D341Med (cell line): ENCODE data around the gene WDR55.
"Not testable (repeated sequence)": the region's sequence is repeated elsewhere in the genome, so short reads cannot be mapped to it uniquely, and the experiment has no call there.

ENCODE experiments used
- DNase-seq: peaks from one replicate; pipeline ENCODE4 v3.0.0; 2012; ENCODE audit warnings: low spot score

The WDR55 gene

GRCh38 chr5:140658870-140659269, 5.8 kb upstream of the WDR55 start:
- DNase-seq, result no peak

- not testable (repeated sequence) for DNase-seq
Observed at GRCh38 chr5:140660371-140660770, 4.3 kb upstream of the WDR55 start.

DNA sequence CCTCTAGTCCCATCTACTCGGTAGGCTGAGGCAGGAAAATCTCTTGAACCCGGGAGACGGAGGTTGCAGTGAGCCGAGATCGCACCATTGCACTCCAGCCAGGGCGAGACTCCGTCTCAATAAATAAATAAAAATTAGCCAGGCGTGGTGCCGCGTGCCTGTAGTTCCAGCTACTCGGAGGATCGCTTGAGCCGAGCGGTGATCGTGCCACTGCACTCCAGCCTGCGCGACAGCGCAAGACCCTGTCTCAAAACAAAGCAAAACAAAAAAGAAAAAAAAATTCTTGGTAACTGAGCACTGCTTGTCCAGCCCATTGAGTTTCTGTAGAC, 710 bp upstream of the WDR55 start:
- no peak for DNase-seq

DNA sequence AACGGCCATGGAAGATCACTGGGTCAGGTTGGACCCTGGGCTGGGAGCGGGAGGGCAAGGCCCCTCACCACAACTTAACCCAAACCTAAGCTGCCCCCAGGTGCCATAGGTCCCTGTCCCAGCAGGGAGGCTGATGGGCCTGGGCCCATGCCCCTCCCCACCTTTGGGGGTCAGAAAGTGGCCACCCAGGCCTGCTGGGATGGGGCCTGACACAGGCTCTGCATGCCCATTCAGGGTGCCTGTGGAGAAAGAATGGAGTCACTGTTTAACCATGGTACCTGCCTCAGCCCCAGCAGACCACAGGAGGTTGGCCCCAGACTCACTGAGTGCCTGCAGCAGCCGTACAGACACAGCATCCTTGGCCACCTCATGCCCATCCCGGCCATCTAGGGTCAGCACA, 6.3 kb downstream of the WDR55 start:
- not testable (repeated sequence) for DNase-seq

GRCh38 chr5:140671472-140672125, 6.9 kb downstream of the WDR55 start:
- no peak for DNase-seq

- no peak for DNase-seq
Observed at GRCh38 chr5:140672455-140673186, 7.9 kb downstream of the WDR55 start.

DNA sequence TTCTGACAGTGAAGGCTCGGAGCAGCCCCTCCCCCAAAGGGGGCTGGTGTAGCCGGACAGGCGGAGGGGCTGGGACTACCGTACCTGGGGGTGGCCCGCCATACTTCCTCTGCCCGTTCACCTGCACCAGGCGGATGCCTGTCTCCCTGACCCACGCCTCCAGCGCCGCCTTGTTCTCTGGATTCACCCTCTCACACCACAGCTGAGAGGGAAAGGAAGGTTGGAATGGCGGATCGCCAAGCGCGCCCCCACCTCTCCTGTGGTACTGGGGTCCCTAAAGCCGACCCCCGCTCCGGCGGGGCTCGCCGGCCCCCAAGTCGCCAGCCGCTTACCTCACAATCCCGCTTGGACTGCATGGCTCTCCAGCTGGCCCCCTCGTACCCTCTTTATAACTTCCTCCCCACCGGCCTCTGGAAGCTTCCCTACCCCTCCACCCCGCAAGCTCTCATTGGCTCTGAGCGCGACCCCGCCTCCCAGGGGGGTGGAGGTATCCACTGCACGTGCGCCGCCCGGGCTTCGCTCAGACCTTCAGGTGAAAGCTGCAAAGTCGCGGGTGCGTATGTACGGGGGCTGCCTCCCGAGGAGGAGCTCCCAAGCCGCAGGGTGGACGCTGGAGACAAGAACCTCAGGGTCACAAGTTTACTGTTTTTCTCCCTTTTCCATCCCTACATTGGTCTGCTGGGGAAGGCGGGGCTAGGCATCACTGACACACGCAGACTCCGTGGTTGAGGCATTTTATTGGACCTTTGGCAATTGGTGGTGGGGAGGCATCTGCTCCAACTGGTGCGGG, 8.7 kb downstream of the WDR55 start, which contains the start of gene DND1:
DND1 (minus strand) TSS at position 390 of the 790 bp plus-strand sequence; CDS start at position 356, 34 bp downstream.
- DNase-seq, result no peak

DNA sequence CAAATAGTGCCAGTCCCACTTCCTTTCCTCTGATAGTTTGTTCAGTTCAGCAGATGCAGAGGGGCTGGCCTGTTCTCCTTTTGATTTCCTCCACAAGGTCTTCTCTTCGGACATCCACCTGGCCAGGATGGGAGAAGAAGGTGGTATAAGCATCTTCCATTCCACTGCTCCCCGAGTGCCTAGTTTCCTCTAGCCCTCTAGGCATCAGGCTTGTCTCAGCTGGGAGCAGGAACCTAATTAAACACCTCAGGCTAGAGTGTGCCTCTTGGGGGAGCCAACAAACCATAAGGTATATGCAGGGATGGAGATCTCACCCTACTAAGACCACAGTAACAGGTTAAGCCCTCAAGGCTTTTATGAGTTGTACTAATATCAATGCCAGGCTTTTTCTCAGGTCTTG, 9.5 kb downstream of the WDR55 start:
- DNase-seq, result no peak

DNA sequence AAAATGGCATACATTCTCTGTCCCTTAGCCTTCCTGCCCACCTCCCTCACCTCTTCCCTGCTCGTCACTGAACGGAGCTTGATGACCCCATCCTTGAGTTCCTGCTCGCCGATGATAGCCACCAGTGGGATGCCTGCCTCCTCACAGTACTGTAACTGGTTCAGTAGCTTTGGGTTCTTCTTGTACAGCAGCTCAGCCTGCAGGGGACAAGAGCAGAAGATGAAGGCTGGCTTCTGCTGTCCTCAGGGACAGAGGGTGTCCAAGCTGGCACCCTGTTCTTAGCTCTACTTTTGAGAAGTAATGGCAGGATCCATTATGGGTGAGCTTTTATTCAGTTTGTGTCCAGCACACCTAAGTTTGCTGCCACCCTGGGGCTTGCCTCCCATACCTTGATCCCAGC, 9.9 kb downstream of the WDR55 start:
- DNase-seq, result no peak

- DNase-seq, result no peak
Observed at GRCh38 chr5:140677947-140678346, 13.2 kb downstream of the WDR55 start.

DNA sequence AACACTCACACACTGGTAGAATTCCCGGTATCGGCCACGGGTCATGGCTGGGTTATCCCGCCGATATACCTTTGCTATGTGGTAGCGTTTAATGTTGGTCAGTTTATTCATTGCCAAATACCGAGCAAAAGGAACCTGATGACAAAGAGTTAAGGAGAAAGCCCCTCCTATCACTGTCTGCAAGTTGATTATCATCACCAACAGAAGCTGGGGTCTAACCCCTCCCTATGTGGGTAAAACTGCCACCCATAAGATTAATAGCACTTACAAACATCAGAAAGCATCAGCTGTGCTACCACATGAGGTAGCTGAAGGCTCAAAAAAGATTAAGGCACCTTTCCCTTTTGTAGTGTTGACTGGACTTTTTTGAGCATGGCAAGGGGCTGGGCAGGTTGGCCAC, 14.3 kb downstream of the WDR55 start:
- DNase-seq, result no peak

GRCh38 chr5:140690376-140690932, 25.8 kb downstream of the WDR55 start:
- DNase-seq, result no peak

GRCh38 chr5:140690941-140691924, 26.5 kb downstream of the WDR55 start, which contains the start of the genes HARS1 and HARS2:
HARS1 (minus strand) TSS chr5:140691370; CDS start chr5:140691304, 66 bp downstream.
HARS2 (plus strand) TSS chr5:140691455; CDS start chr5:140691649, 194 bp downstream.
- peak; percentile 92 for DNase-seq

DNA sequence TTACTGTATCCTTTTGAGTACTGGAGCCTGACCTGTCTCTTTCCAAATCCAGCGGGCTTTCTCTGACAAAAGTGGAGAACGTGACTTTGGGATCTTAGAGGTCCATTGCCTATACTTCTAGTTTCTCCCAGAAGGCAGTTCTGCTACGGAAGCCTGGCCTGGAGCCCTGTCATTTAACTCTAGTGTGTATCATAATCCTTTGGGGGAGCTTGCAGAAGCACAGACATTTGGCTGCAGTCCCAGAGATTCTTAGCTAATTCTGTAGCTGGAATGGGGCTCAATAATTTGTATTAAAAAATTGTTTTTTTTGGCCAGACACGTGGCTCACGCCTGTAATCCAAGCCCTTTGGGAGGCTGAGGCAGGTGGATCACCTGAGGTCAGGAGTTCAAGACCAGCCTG, 29.6 kb downstream of the WDR55 start:
- peak; percentile 70 for DNase-seq

GRCh38 chr5:140696891-140697492, 32.3 kb downstream of the WDR55 start:
- no peak for DNase-seq

DNA sequence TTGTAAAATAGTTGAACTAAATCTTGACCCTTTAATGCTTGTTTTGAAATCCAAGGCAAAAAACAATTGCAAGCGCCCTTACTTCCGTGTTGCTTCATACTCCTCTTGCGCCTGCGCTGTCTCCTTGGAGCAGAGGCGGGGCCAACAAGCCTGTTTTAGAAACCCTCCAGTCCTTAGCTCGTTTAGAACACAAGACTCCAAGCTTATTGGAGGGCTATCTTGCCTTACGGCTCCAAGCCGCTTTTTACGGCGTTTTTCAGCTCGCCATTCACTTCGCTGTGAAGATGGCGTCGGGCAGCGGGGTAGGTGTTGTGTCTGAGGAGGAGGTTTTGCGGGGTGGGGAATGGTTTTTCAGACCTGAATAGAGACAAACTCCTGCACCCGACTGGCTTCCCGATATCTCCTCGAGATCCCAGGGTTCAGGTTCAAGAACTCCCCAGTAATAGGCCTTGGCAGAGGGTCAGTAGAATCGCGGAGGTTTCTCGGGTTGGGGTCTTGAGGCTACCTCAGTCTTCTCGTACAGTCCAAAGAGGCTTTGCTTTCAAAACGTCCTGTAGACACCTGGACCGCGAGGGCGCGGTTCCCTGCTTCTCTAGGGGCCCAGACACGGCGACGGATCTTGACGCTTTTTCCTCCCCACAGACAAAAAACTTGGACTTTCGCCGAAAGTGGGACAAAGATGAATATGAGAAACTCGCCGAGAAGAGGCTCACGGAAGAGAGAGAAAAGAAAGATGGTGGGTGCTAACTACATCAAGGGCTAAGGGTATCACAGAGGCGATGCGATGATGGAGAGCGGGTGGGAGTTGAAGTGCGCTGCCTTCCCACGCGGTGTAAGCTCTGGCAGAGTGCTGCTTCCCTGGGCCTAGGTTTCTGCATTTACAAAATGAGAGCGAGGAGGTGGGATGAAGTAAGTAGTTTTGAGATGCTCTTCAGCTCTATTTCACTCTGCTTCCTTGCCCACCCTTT, 35.8 kb downstream of the WDR55 start, which contains the start of gene ZMAT2:
ZMAT2 (plus strand) TSS at position 271 of the 968 bp plus-strand sequence; CDS start at position 285, 14 bp downstream.
- peak; percentile 90 for DNase-seq

DNA sequence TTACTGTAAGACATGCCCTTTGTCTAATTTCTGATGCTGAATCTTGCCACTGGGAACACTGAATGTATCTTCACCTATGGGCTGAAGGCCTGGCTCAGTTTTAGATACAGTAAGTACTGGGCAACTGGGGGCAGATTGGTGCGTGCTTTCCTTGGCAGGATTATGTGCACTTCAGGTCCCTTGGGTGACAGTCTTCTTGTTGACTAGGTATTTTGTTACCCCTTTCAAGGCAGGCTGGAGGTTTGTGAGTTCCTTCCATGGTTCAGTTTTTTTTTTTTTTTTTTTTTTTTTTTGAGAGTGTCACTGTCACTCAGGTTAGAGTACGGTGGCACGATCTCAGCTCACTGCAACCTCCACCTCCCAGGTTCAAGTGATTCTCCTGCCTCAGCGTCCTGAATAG, 43.1 kb downstream of the WDR55 start:
- DNase-seq, result no peak

- DNase-seq, result not testable (repeated sequence)
Observed at GRCh38 chr5:140708787-140709186, 44.1 kb downstream of the WDR55 start.

- peak; percentile 66 for DNase-seq
Observed at GRCh38 chr5:140710899-140711552, 46.3 kb downstream of the WDR55 start.
